Measurements from ENCODE around the gene SLC25A43. TPM values are rescaled to one million over a fixed set of nuclear protein-coding genes. Genes with fewer than 3 reads are reported as not detected.

The SLC25A43 gene
- total and polyA plus RNA-seq, 2 of the 8 experiments (the other 6 are each of a cell fraction or from before 2014, with no cell fraction given) = 3.1 to 5.8 TPM

DNA sequence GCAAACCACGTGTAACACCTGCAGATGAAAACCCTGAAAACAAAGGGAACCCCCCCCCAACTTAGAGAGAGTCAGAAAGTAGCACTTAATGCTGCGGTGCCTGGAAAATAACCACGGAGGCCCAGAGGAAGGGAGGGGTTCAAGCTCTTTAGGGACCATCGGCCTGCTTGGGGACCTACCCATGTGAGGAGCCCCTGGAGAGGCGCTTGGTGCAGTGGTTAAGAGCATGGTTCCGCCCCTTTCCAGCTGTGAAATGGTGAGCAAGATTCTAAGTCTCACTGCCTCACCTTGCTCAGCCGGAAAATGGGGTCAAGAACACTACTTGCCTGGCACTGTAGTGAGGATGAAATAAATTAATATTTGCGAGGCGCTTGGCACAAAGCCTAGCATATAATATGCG is 82.9 kb downstream of the SLC25A43 start:
- no peaks in the 10 kb centered on the region; a peak in 1 of 7 replicates for H3K4me1 ChIP-seq (replicated peaks in 1 of 4; ENCODE audit: control insufficient read depth in 3 of 4, insufficient read depth in 4 of 4, low read length in 3 of 4)
- H3K9me3 ChIP-seq (ENCODE audit: insufficient read depth in 2 of 2, low read depth in 1 of 2, low read length in 1 of 2) = no peaks in the 10 kb centered on the region
- no peak overlapping the region for H3K27ac ChIP-seq (ENCODE audit: low read depth, low read length)
- no peaks in the 10 kb centered on the region; the same call in 1 of the 2 replicates for H3K23me2 ChIP-seq (ENCODE audit: low read depth, low read length)
- no peak overlapping the region for H3K4ac ChIP-seq (replicated peaks; ENCODE audit: insufficient read length, low read depth, low read length)
- H3K4me2 ChIP-seq (ENCODE audit: insufficient read depth in 1 of 2, low read depth in 2 of 2, low read length in 2 of 2) = peak overlapping the region; percentile 22 to 78
- H3K79me2 ChIP-seq (ENCODE audit: control insufficient read depth in 1 of 2, insufficient read depth in 2 of 2, low read length in 2 of 2) = no peaks in the 10 kb centered on the region
- FAIRE-seq (no peak), DNase-seq (ENCODE audit: low read depth in 1 of 2, low spot score in 2 of 2) (no peak)
- peak overlapping the region; percentile 30 for H4K91ac ChIP-seq (replicated peaks; ENCODE audit: insufficient read length, low read length)
- no peak overlapping the region for H2BK15ac ChIP-seq (ENCODE audit: low read length)
- CTCF ChIA-PET (ENCODE audit: partially characterized antibody) = interaction anchor here (0.6 to 4.7 kb wide), 12 partner anchors 8 to 282 kb away, joined by 3 to 28 read pairs (median 5); partner anchors contain the start of gene SLC25A5
- H3K27me3 ChIP-seq (replicated peaks in 1 of 4; ENCODE audit: control insufficient read depth in 3 of 4, extremely low read depth in 1 of 4, insufficient read depth in 3 of 4, low read length in 3 of 4) = peaks cover 0 to 10% (median 2%) of the 10 kb centered on the region in 4 experiments; a peak in 1 of 7 replicates
- peak overlapping the region in 3 of 4 experiments; percentile 19 to 56 (median 32); a peak in 4 of 8 replicates for H3K4me3 ChIP-seq (ENCODE audit: extremely low read depth in 1 of 4, insufficient read depth in 2 of 4, low read depth in 3 of 4, low read length in 4 of 4)
- no peak overlapping the region; the same call in 1 of the 2 replicates for H4K8ac ChIP-seq (ENCODE audit: extremely low read depth, insufficient read depth, low read length)
- no peaks in the 10 kb centered on the region for H3K79me1 ChIP-seq (ENCODE audit: low read depth, low read length)
- no peak overlapping the region for H3K56ac ChIP-seq (replicated peaks; ENCODE audit: insufficient read length, low read depth, low read length)
- POLR2A ChIA-PET (ENCODE audit: partially characterized antibody) = interaction anchor here (1.1 to 1.3 kb wide), 2 partner anchors 13 to 244 kb away, joined by 3 to 6 read pairs; partner anchors contain the start of gene SLC25A5
- no peaks in the 10 kb centered on the region for H3K36me3 ChIP-seq (ENCODE audit: control insufficient read depth in 2 of 4, insufficient read depth in 4 of 4, low read length in 3 of 4)
- no peak overlapping the region for H3K9ac ChIP-seq (replicated peaks in 1 of 4; ENCODE audit: extremely low read depth in 1 of 4, low read depth in 3 of 4, low read length in 3 of 4)
- no peak overlapping the region for H2AK5ac ChIP-seq (ENCODE audit: low read depth, low read length)
- H2BK20ac ChIP-seq (ENCODE audit: low read length) = no peak overlapping the region
- H2BK120ac ChIP-seq (replicated peaks; ENCODE audit: low read depth, low read length) = no peak overlapping the region
- no peak overlapping the region for H3K18ac ChIP-seq (ENCODE audit: extremely low read depth, low read length)
- H2BK12ac ChIP-seq (ENCODE audit: low read depth, low read length) = no peak overlapping the region
- H4K5ac ChIP-seq (ENCODE audit: insufficient read length, low read depth, low read length) = peak overlapping the region; percentile 56
- no peak overlapping the region for H3K14ac ChIP-seq (ENCODE audit: insufficient read length)
- H3K23ac ChIP-seq (ENCODE audit: insufficient read length) = no peak overlapping the region
- H2AFZ ChIP-seq (ENCODE audit: low read length) = no peak overlapping the region
- no peak overlapping the region for H2BK5ac ChIP-seq (ENCODE audit: low read depth, low read length)
- H4K20me1 ChIP-seq (replicated peaks in 1 of 2; ENCODE audit: control insufficient read depth in 1 of 2, insufficient read depth in 2 of 2, low read length in 2 of 2) = no peaks in the 10 kb centered on the region
- WGBS, 2 experiments (ENCODE audit: extremely low coverage in 1 of 2, insufficient coverage in 1 of 2, insufficient read length in 1 of 2, insufficient replicate concordance in 2 of 2, low coverage in 1 of 2, low lambda C conversion rate in 2 of 2, missing lambda C conversion rate in 1 of 2) = 66% methylated on average over 7 of the region's 10 CpGs; no CpG with 5 or more reads in 1 of the 2 experiments
- TF ChIP-seq ZNF274 (IDR thresholded peaks at IDR 0.05; ENCODE audit: borderline replicate concordance, extremely low read depth, low read length) (no peak), ASH2L (IDR thresholded peaks at IDR 0.05; ENCODE audit: low read length) (no peak), SRF (IDR thresholded peaks at IDR 0.05; ENCODE audit: low read depth, low read length) (no peak)
